ENCODE measurements around the gene KPTN. TPM values are rescaled to one million over a fixed set of nuclear protein-coding genes. Genes with fewer than 3 reads are reported as not detected.

Gene KPTN
- total RNA-seq (1 to 10 TPM; 7.1 to 9.8 TPM), polyA plus RNA-seq (ENCODE audit: insufficient read length in 2 of 2) (10 to 100 TPM; 25.2 to 29.0 TPM)
- long read RNA-seq, donor 1, partial matches to known transcripts, result 0 of 3 reads
- long read RNA-seq, donor 1, other reads (novel, unspliced or antisense), result 0 of 3 reads
- long read RNA-seq, donor 2, result 0 reads
- long read RNA-seq, donor 3, partial matches to known transcripts, result 0 of 3 reads
- long read RNA-seq, donor 3, other reads (novel, unspliced or antisense), result 0 of 3 reads
- long read RNA-seq, donor 4, transcript KPTN-201 (12 exons, 1,691 nt), result major isoform, 5 of 13 reads
- long read RNA-seq, donor 4, partial matches to known transcripts, result 7 of 13 reads
- long read RNA-seq, donor 4, other reads (novel, unspliced or antisense), result 0 of 13 reads

- Histone ChIP-seq H3K9me3 (ENCODE audit: control insufficient read depth, insufficient read depth, low read length) (no peaks in the 10 kb centered on the region), H3K27me3 (ENCODE audit: control insufficient read depth, insufficient read depth, low read length) (no peaks in the 10 kb centered on the region), H3K27ac (ENCODE audit: low read depth, low read length) (peak within 1 kb of the TSS; percentile 86), H3K4me1 (ENCODE audit: control insufficient read depth, insufficient read depth, low read length) (peaks cover 19% of the 10 kb centered on the region), H3K36me3 (ENCODE audit: control insufficient read depth, insufficient read depth, low read length) (peaks cover 29% of the 10 kb centered on the region), H3K4me3 (ENCODE audit: low read depth, low read length) (peak within 1 kb of the TSS; percentile 75)
- DNase-seq (ENCODE audit: low read depth in 4 of 6, low spot score in 6 of 6), result peak; percentile 76 to 96 (median 81)
- under 1% methylated on average over 46 of the region's 57 CpGs for WGBS (ENCODE audit: insufficient coverage)
Observed at GRCh38 chr19:47483800-47484690, at the start of gene KPTN. KPTN (minus strand) TSS chr19:47484219; CDS start chr19:47484160, 59 bp downstream.

- H3K4me3 ChIP-seq (ENCODE audit: low read depth, low read length), result no peak overlapping the region
- H3K9me3 ChIP-seq (ENCODE audit: control insufficient read depth, insufficient read depth, low read length), result no peaks in the 10 kb centered on the region
- H3K27me3 ChIP-seq (ENCODE audit: control insufficient read depth, insufficient read depth, low read length), result peaks cover 1% of the 10 kb centered on the region
- H3K27ac ChIP-seq (ENCODE audit: low read depth, low read length), result no peak overlapping the region
- H3K4me1 ChIP-seq (ENCODE audit: control insufficient read depth, insufficient read depth, low read length), result no peaks in the 10 kb centered on the region
- 54% methylated on average over 8 of the region's 14 CpGs for WGBS (ENCODE audit: insufficient coverage)
- DNase-seq (ENCODE audit: low read depth in 4 of 6, low spot score in 6 of 6), result no peak
- no peaks in the 10 kb centered on the region for H3K36me3 ChIP-seq (ENCODE audit: control insufficient read depth, insufficient read depth, low read length)
Observed at GRCh38 chr19:47531640-47532387, 47.8 kb upstream of the KPTN start.

GRCh38 chr19:47529018-47529742 lies 45.2 kb upstream of the KPTN start:
- H3K4me3 ChIP-seq (ENCODE audit: low read depth, low read length), result no peak overlapping the region
- H3K9me3 ChIP-seq (ENCODE audit: control insufficient read depth, insufficient read depth, low read length), result no peaks in the 10 kb centered on the region
- DNase-seq (ENCODE audit: low read depth in 4 of 6, low spot score in 6 of 6), result no peak
- H3K27me3 ChIP-seq (ENCODE audit: control insufficient read depth, insufficient read depth, low read length), result peaks cover 2% of the 10 kb centered on the region
- H3K4me1 ChIP-seq (ENCODE audit: control insufficient read depth, insufficient read depth, low read length), result no peaks in the 10 kb centered on the region
- whole genome bisulfite sequencing (ENCODE audit: insufficient coverage), result 80% methylated on average over 16 of the region's 16 CpGs
- H3K36me3 ChIP-seq (ENCODE audit: control insufficient read depth, insufficient read depth, low read length), result no peaks in the 10 kb centered on the region
- no peak overlapping the region for H3K27ac ChIP-seq (ENCODE audit: low read depth, low read length)

GRCh38 chr19:47526798-47527197 lies 42.8 kb upstream of the KPTN start:
- Histone ChIP-seq H3K36me3 (ENCODE audit: control insufficient read depth, insufficient read depth, low read length) (no peaks in the 10 kb centered on the region), H3K4me3 (ENCODE audit: low read depth, low read length) (no peak overlapping the region), H3K27ac (ENCODE audit: low read depth, low read length) (no peak overlapping the region), H3K4me1 (ENCODE audit: control insufficient read depth, insufficient read depth, low read length) (no peaks in the 10 kb centered on the region), H3K27me3 (ENCODE audit: control insufficient read depth, insufficient read depth, low read length) (peaks cover 2% of the 10 kb centered on the region), H3K9me3 (ENCODE audit: control insufficient read depth, insufficient read depth, low read length) (no peaks in the 10 kb centered on the region)
- WGBS (ENCODE audit: insufficient coverage), result 83% methylated on average over 1 of the region's 3 CpGs
- DNase-seq (ENCODE audit: low read depth in 4 of 6, low spot score in 6 of 6), result no peak

- Histone ChIP-seq H3K4me3 (ENCODE audit: low read depth, low read length) (no peak overlapping the region), H3K36me3 (ENCODE audit: control insufficient read depth, insufficient read depth, low read length) (no peaks in the 10 kb centered on the region), H3K27me3 (ENCODE audit: control insufficient read depth, insufficient read depth, low read length) (peaks cover 2% of the 10 kb centered on the region), H3K4me1 (ENCODE audit: control insufficient read depth, insufficient read depth, low read length) (no peaks in the 10 kb centered on the region), H3K9me3 (ENCODE audit: control insufficient read depth, insufficient read depth, low read length) (no peaks in the 10 kb centered on the region), H3K27ac (ENCODE audit: low read depth, low read length) (no peak overlapping the region)
- 54% methylated on average over 4 of the region's 7 CpGs for WGBS (ENCODE audit: insufficient coverage)
- DNase-seq (ENCODE audit: low read depth in 4 of 6, low spot score in 6 of 6), result no peak
Observed at GRCh38 chr19:47523473-47523872, 39.5 kb upstream of the KPTN start.

GRCh38 chr19:47521473-47522180 lies 37.6 kb upstream of the KPTN start:
- Histone ChIP-seq H3K27me3 (ENCODE audit: control insufficient read depth, insufficient read depth, low read length) (no peaks in the 10 kb centered on the region), H3K9me3 (ENCODE audit: control insufficient read depth, insufficient read depth, low read length) (no peaks in the 10 kb centered on the region), H3K36me3 (ENCODE audit: control insufficient read depth, insufficient read depth, low read length) (no peaks in the 10 kb centered on the region), H3K27ac (ENCODE audit: low read depth, low read length) (no peak overlapping the region), H3K4me1 (ENCODE audit: control insufficient read depth, insufficient read depth, low read length) (no peaks in the 10 kb centered on the region), H3K4me3 (ENCODE audit: low read depth, low read length) (no peak overlapping the region)
- DNase-seq (ENCODE audit: low read depth in 4 of 6, low spot score in 6 of 6), result no peak
- WGBS (ENCODE audit: insufficient coverage), result 75% methylated on average over 17 of the region's 20 CpGs

GRCh38 chr19:47520839-47521238 lies 36.8 kb upstream of the KPTN start:
- no peak for DNase-seq (ENCODE audit: low read depth in 4 of 6, low spot score in 6 of 6)
- WGBS (ENCODE audit: insufficient coverage), result 72% methylated on average over 6 of the region's 6 CpGs
- Histone ChIP-seq H3K4me3 (ENCODE audit: low read depth, low read length) (no peak overlapping the region), H3K27ac (ENCODE audit: low read depth, low read length) (no peak overlapping the region), H3K9me3 (ENCODE audit: control insufficient read depth, insufficient read depth, low read length) (no peaks in the 10 kb centered on the region), H3K36me3 (ENCODE audit: control insufficient read depth, insufficient read depth, low read length) (no peaks in the 10 kb centered on the region), H3K27me3 (ENCODE audit: control insufficient read depth, insufficient read depth, low read length) (no peaks in the 10 kb centered on the region), H3K4me1 (ENCODE audit: control insufficient read depth, insufficient read depth, low read length) (peaks cover 3% of the 10 kb centered on the region)

- Histone ChIP-seq H3K36me3 (ENCODE audit: control insufficient read depth, insufficient read depth, low read length) (no peaks in the 10 kb centered on the region), H3K27ac (ENCODE audit: low read depth, low read length) (no peak overlapping the region)
Observed at GRCh38 chr19:47520343-47520806, 36.4 kb upstream of the KPTN start.

More at GRCh38 chr19:47520343-47520806, 36.4 kb upstream of the KPTN start:
- DNase-seq (ENCODE audit: low read depth in 4 of 6, low spot score in 6 of 6), result no peak
- H3K4me3 ChIP-seq (ENCODE audit: low read depth, low read length), result no peak overlapping the region
- H3K27me3 ChIP-seq (ENCODE audit: control insufficient read depth, insufficient read depth, low read length), result no peaks in the 10 kb centered on the region
- WGBS (ENCODE audit: insufficient coverage), result 55% methylated on average over 9 of the region's 10 CpGs
- H3K4me1 ChIP-seq (ENCODE audit: control insufficient read depth, insufficient read depth, low read length), result peaks cover 7% of the 10 kb centered on the region
- H3K9me3 ChIP-seq (ENCODE audit: control insufficient read depth, insufficient read depth, low read length), result no peaks in the 10 kb centered on the region
